Fibroblast of the aortic adventitia (primary cell): Measurements from ENCODE around the gene BOLA2B. TPM values are rescaled to one million over a fixed set of nuclear protein-coding genes. Genes with fewer than 3 reads are reported as not detected.

Experiments used
- DNase-seq: peaks from one replicate; pipeline ENCODE4 v3.0.0-alpha.2; 2010; ENCODE audit warnings: low read depth
- H3K4me3 ChIP-seq: 2 replicates; pipeline ENCODE4 v1.5.1; 2011; ENCODE audit warnings: low read depth, mild to moderate bottlenecking, control low read depth, low read length, moderate library complexity
- small RNA-seq: library from RNA; depleted of rRNA; stranded (forward); fragments of <200 nt; gene quantifications from one replicate; pipeline ENCODE3, GENCODE V24; 2012
- total RNA-seq: library from RNA; depleted of rRNA; stranded (reverse); fragments of >200 nt; gene quantifications from 2 replicates; pipeline ENCODE4 v1.2.3, GENCODE V29; 2012; ENCODE audit warnings: low replicate concordance
- TF ChIP-seq, protein P1 (sequence below): IDR thresholded peaks from 2 replicates; pipeline ENCODE4 v1.5.1; 2011; ENCODE audit warnings: mild to moderate bottlenecking, low read length, control low read depth, inconsistent platforms; ENCODE audit not compliant: insufficient read depth

BOLA2B gene
- total RNA-seq, 1 donor, result 68.6 TPM

DNA sequence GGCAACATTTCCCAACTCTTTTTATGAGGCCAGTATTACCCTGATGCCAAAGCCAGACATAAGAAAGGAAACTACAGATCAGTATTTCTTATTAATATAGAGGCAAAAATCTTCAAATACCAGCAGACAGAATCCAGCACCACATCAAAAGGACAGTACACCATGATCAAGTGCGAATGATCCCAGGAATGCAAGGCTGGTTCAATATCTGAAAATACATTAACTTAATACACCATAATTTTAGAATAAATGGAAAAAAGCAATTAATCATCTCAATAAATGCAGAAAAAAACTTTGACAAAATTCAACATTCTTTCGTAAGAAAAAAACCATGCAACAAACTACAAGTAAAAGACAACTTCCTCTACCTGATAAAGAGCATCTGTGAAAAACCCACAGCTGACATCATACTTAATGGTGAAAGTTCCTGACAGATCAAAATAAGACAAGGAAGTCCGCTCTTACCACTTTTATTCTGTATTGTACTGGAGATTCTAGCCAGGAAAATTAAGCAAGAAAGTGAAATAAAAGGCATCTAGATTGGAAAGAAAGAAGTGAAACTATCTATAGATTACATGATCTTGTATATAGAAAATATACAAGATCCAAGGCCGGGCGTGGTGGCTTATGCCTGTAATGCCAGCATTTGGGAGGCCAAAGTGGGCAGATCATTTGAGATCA lies 44.1 kb downstream of the BOLA2B start:
- TF ChIP-seq, protein P1, sequence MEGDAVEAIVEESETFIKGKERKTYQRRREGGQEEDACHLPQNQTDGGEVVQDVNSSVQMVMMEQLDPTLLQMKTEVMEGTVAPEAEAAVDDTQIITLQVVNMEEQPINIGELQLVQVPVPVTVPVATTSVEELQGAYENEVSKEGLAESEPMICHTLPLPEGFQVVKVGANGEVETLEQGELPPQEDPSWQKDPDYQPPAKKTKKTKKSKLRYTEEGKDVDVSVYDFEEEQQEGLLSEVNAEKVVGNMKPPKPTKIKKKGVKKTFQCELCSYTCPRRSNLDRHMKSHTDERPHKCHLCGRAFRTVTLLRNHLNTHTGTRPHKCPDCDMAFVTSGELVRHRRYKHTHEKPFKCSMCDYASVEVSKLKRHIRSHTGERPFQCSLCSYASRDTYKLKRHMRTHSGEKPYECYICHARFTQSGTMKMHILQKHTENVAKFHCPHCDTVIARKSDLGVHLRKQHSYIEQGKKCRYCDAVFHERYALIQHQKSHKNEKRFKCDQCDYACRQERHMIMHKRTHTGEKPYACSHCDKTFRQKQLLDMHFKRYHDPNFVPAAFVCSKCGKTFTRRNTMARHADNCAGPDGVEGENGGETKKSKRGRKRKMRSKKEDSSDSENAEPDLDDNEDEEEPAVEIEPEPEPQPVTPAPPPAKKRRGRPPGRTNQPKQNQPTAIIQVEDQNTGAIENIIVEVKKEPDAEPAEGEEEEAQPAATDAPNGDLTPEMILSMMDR, result no peak
- no peak for DNase-seq
- no peak overlapping the region for H3K4me3 ChIP-seq

DNA sequence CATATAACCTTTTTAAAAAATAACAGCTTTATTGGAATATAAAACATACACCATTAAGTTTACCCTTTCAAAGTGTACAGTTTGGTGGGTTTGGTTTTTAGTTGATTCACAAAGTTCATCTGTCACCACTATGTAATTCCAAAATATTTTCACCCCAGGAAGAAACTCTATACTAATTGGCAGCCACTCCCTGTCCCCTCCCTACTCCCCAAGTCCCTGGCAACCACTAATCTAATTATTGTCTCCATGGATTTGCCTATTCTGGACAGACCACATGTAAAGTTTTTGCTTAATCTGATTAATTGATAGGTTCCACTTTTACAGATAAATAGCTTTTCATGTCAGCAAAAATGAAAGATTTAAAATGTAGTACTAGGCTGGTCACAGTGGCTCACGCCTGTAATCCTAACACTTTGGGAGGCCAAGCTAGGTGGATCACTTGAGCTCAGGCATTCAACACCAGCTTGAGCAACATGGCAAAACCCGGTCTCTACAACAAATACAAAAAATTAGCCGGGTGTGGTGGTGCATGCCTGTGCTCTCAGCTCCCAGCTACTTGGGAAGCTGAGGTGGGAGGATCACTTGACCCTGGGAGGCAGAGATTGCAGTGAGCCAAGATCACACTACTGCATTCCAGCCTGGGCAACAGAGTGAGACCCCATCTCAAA lies 45.5 kb downstream of the BOLA2B start:
- DNase-seq, result no peak
- H3K4me3 ChIP-seq, result no peak overlapping the region
- TF ChIP-seq, protein P1, result no peak

DNA sequence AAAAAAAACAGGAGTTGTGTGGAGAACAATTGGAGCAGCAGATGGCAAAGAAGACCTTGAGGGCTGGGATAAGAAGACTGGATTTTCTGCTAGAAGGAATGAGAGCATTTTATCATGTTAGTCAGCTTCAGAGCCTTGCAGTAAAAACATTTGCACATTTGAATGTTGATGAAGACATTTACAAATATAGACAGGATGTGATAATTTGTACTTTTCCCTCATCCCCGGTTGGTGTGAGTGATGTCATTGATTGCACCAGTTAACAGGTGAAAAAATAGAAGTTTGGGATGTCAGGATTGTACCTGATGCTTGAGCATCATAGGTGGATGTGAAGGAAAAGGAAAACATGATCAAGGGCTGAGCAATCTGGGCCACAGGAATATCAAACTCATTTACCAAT lies 47.8 kb downstream of the BOLA2B start:
- no peak for DNase-seq

DNA sequence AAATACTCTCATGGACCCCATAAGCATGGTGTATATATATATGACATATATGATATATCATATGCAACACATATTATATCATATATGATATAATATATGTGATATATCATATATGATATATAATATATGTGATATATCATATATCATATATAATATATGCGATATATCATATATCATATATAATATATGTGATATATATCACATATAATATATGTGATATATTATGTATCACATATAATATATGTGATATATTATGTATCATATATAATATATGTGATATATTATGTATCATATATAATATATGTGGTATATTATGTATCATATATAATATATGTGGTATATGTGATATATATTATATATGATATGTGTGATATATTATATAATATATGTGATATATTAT lies 48.5 kb downstream of the BOLA2B start:
- TF ChIP-seq, protein P1, result no peak
- no peak overlapping the region for H3K4me3 ChIP-seq
- no peak for DNase-seq

More for the DNA sequence above, 47.8 kb downstream of the BOLA2B start:
- no peak overlapping the region for H3K4me3 ChIP-seq
- TF ChIP-seq, protein P1, result no peak

DNA sequence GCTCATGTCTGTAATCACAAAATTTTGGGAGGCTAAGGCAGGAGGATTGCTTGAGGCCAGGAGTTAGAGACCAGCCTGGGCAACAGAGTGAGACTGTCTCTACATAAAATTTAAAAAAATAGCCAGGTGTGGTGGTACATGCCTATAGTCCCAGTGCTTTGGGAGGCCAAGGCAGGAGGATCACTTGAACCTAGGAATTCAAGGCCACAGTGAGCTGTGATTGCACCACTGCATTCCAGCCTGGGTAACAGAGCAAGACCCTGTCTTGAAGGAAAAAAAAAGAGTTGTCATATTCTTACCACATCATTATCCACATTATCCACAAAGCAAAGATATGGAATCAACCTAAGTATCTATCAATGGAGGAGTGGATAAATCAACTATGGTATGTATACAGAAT lies 49.4 kb downstream of the BOLA2B start:
- TF ChIP-seq, protein P1, result no peak
- H3K4me3 ChIP-seq, result no peak overlapping the region
- no peak for DNase-seq

DNA sequence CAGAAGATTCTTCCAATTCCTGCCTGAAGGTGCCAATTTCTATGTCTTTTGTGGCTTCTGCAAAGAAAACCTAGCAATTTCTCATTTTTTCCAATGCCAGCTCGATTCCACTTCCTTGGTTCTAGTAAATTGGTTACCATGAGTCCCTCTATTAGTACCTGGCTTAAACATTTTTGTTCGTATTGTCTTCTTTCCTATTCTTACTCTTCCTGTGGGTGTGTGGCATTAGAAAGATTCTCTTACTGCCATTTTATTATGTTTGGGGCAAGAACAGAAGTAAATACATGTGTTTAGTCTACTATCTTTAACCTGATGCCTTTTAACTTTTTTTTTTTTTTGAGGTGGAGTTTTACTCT lies 50.1 kb downstream of the BOLA2B start:
- TF ChIP-seq, protein P1, result no peak
- H3K4me3 ChIP-seq, result no peak overlapping the region
- no peak for DNase-seq

Small RNA genes lying within 50 kb of the gene (small RNA-seq; reads per million reads assigned to genes)
- gene AC106782.4, result not detected

Other genes with a start within 250 kb of the BOLA2B start
- 57.3 and 68.0 TPM in 2 replicates for gene TMEM219, start 231.6 kb downstream of the BOLA2B start, total RNA-seq
- 44.6 and 57.2 TPM in 2 replicates for gene TAOK2, start 219.8 kb downstream of the BOLA2B start, total RNA-seq
- 13.6 and 14.4 TPM in 2 replicates for gene HIRIP3, start 198.0 kb downstream of the BOLA2B start, total RNA-seq
- 6.5 and 36.5 TPM in 2 replicates for gene INO80E, start 197.4 kb downstream of the BOLA2B start, total RNA-seq
- not detected in 2 replicates for gene DOC2A, start 182.6 kb downstream of the BOLA2B start, total RNA-seq
- not detected in 2 replicates for gene C16orf92, start 170.5 kb downstream of the BOLA2B start, total RNA-seq
- gene TLCD3B, start 162.4 kb downstream of the BOLA2B start, total RNA-seq, result 0.18 TPM in 1 of 2 replicates, not detected in the other
- 522 and 792 TPM in 2 replicates for gene ALDOA, start 127.9 kb downstream of the BOLA2B start, total RNA-seq
- 70.8 and 154 TPM in 2 replicates for gene PPP4C, start 117.7 kb downstream of the BOLA2B start, total RNA-seq
- 0.09 and 0.16 TPM in 2 replicates for gene TBX6, start 101.7 kb downstream of the BOLA2B start, total RNA-seq
- 15.8 and 19.8 TPM in 2 replicates for gene YPEL3, start 97.5 kb downstream of the BOLA2B start, total RNA-seq
- 1.5 TPM in 2 replicates for gene GDPD3, start 80.1 kb downstream of the BOLA2B start, total RNA-seq
- 23.4 and 90.5 TPM in 2 replicates for gene MAPK3, start 70.4 kb downstream of the BOLA2B start, total RNA-seq
- 1.9 and 2.8 TPM in 2 replicates for gene CORO1A, start 10.1 kb downstream of the BOLA2B start, total RNA-seq
- 12.0 and 52.4 TPM in 2 replicates for gene SLX1A, start 209 bp upstream of the BOLA2B start, total RNA-seq
- gene SULT1A3, start 5.6 kb upstream of the BOLA2B start, total RNA-seq, result 6.0 and 7.0 TPM in 2 replicates
- gene NPIPB13, start 54.8 kb upstream of the BOLA2B start, total RNA-seq, result 0.36 and 1.1 TPM in 2 replicates
- 25.2 and 37.5 TPM in 2 replicates for gene CD2BP2, start 161.6 kb upstream of the BOLA2B start, total RNA-seq
- 26.1 and 38.0 TPM in 2 replicates for gene TBC1D10B, start 176.8 kb upstream of the BOLA2B start, total RNA-seq
- not detected in 2 replicates for gene MYL11, start 181.1 kb upstream of the BOLA2B start, total RNA-seq
- gene SEPTIN1, start 188.9 kb upstream of the BOLA2B start, total RNA-seq, result 0.09 TPM in 1 of 2 replicates, not detected in the other
- 2.1 and 5.4 TPM in 2 replicates for gene ZNF48, start 201.8 kb upstream of the BOLA2B start, total RNA-seq
- 12.6 and 16.2 TPM in 2 replicates for gene ZNF771, start 213.9 kb upstream of the BOLA2B start, total RNA-seq
- 28.0 and 42.0 TPM in 2 replicates for gene DCTPP1, start 236.4 kb upstream of the BOLA2B start, total RNA-seq